ENCODE results near the gene FAM20C.

Gene FAM20C

GRCh38 chr7:266851-267840 lies 74.8 kb downstream of the FAM20C start:
- no peak for DNase-seq (ENCODE audit: low read depth in 2 of 3, low spot score in 2 of 3)

DNA sequence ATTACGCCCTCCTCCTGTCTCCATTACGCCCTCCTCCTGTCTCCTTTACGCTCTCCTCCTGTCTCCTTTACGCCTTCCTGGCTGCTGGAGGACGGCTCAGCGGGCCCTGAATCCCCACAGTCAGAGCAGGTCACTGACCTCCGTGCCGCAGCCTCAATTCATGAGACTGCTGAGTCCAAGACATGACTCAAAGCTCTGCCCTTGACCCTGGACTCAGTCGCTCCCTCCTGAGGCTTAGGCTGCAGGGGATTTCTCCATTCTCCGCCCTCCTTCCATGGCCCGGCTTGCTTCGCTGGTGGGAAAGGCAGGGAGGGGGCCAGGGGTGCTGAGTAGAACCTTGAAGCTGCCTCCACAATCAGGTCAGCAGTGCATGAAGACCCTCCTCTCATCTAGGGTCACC lies 76.6 kb downstream of the FAM20C start:
- DNase-seq (ENCODE audit: low read depth in 2 of 3, low spot score in 2 of 3): no peak

GRCh38 chr7:269721-270120 lies 77.3 kb downstream of the FAM20C start:
- DNase-seq (ENCODE audit: low read depth in 2 of 3, low spot score in 2 of 3): no peak

- no peak for DNase-seq (ENCODE audit: low read depth in 2 of 3, low spot score in 2 of 3)
Measured at GRCh38 chr7:270351-270983, 78.1 kb downstream of the FAM20C start.

GRCh38 chr7:271266-272107 lies 79.1 kb downstream of the FAM20C start:
- no peak for DNase-seq (ENCODE audit: low read depth in 2 of 3, low spot score in 2 of 3)

DNA sequence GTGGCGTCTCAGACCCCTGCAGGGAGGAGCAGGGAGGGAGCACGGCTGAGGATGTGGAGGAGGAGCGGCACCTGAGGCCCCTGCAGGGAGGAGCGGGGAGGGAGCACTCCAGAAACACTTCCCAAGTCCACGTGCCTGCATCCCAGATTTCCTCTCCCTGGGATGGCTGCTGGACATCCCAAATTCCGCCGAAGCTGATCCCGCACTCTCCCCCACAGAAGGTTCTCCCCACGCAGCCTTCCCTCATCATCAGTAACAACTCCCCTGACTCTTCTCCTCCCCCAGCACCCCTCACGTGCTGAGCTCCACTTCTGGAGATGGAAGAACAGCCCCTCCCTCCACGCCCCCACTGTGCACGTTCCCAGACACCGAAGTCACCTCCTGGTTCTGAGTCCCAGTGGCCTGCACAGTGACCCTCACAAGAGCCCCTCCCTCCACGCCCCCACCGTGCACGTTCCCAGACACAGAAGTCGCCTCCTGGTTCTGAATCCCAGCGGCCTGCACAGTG lies 79.8 kb downstream of the FAM20C start:
- no peak for DNase-seq (ENCODE audit: low read depth in 2 of 3, low spot score in 2 of 3)

GRCh38 chr7:272631-273030 lies 80.3 kb downstream of the FAM20C start:
- DNase-seq (ENCODE audit: low read depth in 2 of 3, low spot score in 2 of 3): no peak

DNA sequence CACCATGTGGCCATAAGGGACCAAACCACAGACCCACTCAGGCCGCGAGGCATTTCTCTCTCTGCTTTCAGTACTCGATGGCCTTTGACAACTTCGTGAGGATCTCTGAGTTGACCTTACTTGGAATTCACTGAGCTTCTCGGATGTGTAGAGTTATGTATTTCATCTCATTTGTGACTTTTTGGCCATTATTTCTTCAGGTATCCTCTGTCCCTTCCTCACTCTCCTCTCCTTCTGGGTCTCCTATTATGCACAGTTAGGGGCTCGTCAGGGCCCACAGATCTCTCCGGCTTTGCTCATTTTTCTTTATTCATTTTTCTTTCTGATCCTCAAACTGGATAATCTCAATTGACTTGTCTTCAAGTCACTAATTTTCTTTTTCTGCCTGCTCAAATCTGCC lies 81.0 kb downstream of the FAM20C start:
- no peak for DNase-seq (ENCODE audit: low read depth in 2 of 3, low spot score in 2 of 3)

GRCh38 chr7:274266-274665 lies 81.9 kb downstream of the FAM20C start:
- DNase-seq (ENCODE audit: low read depth in 2 of 3, low spot score in 2 of 3): no peak

DNA sequence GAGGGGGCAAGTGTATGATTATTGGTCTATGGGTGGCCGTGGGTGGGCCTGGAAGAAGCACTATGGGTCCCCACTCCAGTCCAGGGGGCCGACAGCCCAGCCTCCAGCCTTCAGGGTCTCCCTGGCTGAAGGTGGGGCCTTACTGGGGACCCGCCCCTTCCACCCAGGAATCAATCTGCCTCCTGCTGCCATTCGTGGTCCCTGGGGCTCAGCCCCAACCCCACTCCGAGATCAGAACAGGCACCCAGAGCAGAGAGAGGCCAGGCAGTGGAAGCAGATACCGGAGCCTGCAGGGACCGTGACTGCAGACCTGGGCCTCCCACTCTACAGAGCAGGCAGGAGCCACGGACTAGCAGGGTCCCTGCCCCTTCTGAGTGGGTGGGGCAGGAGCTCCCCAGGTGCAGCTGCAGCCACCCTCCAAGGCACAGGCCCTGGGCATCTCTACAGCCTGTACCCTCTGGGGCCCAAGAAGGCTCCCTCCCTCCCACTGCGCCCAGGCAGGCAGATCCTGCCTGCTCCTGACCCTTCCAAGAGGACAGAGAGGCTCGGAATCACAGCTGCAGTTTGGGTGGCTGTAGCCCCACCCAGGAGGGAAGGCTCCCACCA lies 84.0 kb downstream of the FAM20C start:
- DNase-seq (ENCODE audit: low read depth in 2 of 3, low spot score in 2 of 3): no peak

- no peak for DNase-seq (ENCODE audit: low read depth in 2 of 3, low spot score in 2 of 3)
Measured at GRCh38 chr7:277228-277627, 84.9 kb downstream of the FAM20C start.

DNA sequence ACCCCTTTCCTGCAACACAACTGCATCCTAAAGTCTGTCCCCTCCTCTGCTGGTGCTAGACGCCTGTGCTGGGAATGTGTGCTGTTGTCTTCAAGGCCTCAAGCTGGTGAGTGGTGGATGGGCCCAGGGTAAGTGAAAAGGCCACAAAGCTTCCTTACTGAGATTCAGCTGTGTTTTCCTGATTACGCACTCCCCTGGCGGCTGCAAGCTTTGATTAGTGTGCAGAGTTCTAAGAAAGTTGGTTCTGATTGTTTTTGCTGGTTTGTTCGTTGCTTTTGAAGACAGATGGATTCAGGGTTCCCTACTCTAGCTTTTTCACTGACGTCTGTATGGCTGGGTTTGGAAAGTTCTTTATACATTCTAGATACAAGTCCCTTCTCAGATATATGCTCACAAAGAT lies 85.7 kb downstream of the FAM20C start:
- DNase-seq (ENCODE audit: low read depth in 2 of 3, low spot score in 2 of 3): no peak

DNA sequence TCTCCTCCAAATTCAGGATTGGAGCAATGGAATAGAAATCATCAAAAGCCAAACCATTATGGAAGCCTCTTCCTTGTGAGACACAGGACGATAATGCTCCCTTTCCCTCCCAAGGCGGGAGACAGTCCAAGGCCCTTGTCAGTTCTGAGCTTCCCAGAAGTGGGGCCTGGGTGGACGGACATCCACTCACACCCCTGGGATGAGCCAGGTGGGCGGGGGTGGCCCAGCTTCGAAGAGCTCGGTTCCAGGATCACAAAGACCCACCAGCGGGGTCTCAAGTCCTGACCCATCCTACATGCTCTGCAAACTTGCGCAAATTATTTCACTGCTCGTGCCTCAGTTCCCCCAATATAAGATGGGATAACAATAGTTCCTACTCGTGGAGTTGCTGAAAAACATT lies 87.5 kb downstream of the FAM20C start:
- DNase-seq (ENCODE audit: low read depth in 2 of 3, low spot score in 2 of 3): no peak

DNA sequence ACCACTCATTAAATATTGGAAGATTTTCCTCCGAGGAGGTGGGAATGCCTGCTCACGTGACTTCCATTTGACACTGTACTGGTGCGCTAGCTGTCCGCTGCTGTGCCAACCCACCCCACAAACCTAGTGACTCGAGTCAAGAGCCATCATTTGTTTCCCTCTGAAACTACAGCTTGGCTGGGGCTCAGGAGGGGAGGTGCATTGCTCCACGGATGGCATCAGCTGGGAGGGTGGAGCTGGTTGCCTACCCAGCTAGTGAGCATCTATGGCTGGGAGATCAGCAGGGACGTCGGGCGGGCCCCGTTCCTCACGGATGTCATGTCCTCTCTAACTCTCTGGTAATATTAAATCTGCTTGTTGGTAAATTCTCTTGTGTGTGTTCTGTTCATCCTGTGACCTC lies 88.1 kb downstream of the FAM20C start:
- no peak for DNase-seq (ENCODE audit: low read depth in 2 of 3, low spot score in 2 of 3)

- DNase-seq (ENCODE audit: low read depth in 2 of 3, low spot score in 2 of 3): no peak
Measured at GRCh38 chr7:281637-282036, 89.3 kb downstream of the FAM20C start.

DNA sequence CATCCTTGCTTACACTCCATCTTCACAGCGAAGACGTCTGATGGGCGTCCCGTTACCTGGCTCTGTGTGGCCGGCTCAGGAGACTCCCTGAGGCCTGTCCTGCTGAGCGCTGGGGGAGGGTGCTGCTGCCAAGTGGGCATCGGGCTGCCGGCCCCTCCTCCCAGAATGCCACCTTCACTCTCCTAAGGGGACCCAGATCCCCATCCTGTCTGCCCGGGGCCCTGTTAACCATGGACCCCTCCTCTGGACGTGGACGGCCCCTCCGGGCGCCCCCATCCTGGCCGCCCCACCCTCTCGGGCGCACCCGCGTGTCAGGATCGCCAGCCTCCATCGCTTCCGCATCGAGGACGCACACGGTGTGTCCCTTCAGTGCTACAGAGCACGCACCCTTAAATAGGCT lies 90.2 kb downstream of the FAM20C start:
- no peak for DNase-seq (ENCODE audit: low read depth in 2 of 3, low spot score in 2 of 3)

DNA sequence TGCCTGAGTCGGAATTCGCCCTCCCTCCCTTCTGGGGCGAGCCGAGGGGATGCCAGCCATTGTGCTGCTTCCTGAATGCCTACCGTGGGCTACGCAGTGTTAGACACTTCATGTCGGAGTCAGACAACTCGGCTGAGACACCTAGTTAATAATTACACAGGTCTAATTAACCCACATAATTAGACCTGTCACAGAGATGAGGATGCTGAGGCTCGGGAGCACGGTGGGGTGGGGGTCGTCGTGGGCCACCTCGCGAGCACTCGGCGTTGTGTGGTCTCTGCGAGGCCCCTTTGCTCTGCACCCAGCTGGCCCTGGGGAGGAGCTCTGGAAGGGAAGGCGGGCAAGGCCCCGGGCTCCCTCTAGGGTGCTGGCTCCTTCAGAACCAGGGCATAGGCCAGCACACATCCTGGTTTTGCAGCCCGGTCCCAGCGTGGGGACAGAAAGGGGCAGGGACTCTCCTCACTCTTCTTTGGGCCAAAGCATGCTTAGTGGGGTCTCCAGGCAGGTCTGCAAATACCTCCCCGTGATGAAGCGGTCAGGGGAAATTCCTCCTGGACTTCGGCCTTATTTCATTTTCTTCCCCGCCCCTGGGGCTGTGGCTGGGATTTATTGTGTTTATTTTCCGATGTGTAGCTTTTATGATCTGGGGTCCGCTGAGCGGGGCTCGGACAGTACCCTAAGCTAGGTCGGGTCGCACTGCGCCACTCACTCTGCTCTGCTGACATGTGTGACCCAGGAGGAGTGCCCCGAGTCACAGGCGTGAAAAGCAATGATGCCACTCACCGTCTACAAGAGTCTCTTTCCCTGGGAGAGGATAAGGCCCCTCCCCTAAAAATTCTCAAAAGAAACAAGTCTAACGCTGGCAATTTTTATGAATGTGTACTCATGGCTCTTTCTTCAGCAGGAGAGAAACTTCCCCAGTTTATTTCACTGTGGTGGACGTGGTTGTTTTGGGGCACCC lies 92.7 kb downstream of the FAM20C start:
- no peak for DNase-seq (ENCODE audit: low read depth in 2 of 3, low spot score in 2 of 3)

- no peak for DNase-seq (ENCODE audit: low read depth in 2 of 3, low spot score in 2 of 3)
Measured at GRCh38 chr7:285731-286130, 93.4 kb downstream of the FAM20C start.

- DNase-seq (ENCODE audit: low read depth in 2 of 3, low spot score in 2 of 3): no peak
Measured at GRCh38 chr7:286266-286665, 93.9 kb downstream of the FAM20C start.

DNA sequence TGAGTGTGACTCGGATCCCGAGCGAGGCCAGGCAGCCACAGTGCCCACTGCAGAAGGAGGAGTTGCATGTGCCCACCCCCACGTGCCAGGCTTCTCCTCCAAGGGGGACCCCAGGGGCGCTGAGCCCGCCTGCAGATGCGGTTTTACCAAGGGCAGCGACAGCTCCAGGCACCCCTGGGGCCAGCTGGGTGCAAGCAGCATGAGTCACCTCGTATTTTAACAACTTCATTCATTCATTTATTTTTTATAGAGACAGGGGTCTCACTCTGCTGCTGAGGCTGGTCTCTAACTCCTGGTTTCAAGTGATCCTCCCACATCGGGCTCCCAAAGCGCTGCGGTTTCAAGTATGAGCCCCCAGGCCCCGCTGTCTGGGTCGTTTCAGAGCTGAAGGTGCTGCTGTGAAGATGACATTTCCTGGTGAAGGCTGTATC lies 96.3 kb downstream of the FAM20C start:
- DNase-seq (ENCODE audit: low read depth in 2 of 3, low spot score in 2 of 3): no peak
